Spinal cord (tissue), 10 donors: ENCODE measurements around the gene PTOV1. TPM values are rescaled to one million over a fixed set of nuclear protein-coding genes. Genes with fewer than 3 reads are reported as not detected.

Experiments
- DNase-seq, 6 donors: peaks; one replicate each; pipeline versions ENCODE4 v3.0.0 to v3.0.0-alpha.2; 2013 to 2015; ENCODE audit warnings: low spot score in 6 of 6, low read depth in 4 of 6
- H3K27ac ChIP-seq: one replicate; pipeline ENCODE4 v1.5.1; 2013; ENCODE audit warnings: low read depth, low read length, control low read depth
- H3K27me3 ChIP-seq: one replicate; pipeline ENCODE4 v1.6.1; 2013; ENCODE audit warnings: low read length; ENCODE audit not compliant: control insufficient read depth, insufficient read depth
- H3K36me3 ChIP-seq: one replicate; pipeline ENCODE4 v1.6.1; 2013; ENCODE audit warnings: low read length; ENCODE audit not compliant: control insufficient read depth, insufficient read depth
- H3K4me1 ChIP-seq: one replicate; pipeline ENCODE4 v1.6.1; 2013; ENCODE audit warnings: low read length; ENCODE audit not compliant: control insufficient read depth, insufficient read depth
- H3K4me3 ChIP-seq: one replicate; pipeline ENCODE4 v1.5.1; 2013; ENCODE audit warnings: low read depth, low read length, control low read depth
- H3K9me3 ChIP-seq: one replicate; pipeline ENCODE4 v1.6.1; 2013; ENCODE audit warnings: low read length; ENCODE audit not compliant: control insufficient read depth, insufficient read depth
- WGBS: methylation state at CpG from one replicate; pipeline ENCODE4 v1.1.5; 2013; ENCODE audit warnings: missing lambda C conversion rate; ENCODE audit not compliant: insufficient coverage; 5-methylcytosine and 5-hydroxymethylcytosine counted together
- polyA plus RNA-seq, 2 donors: library from polyadenylated mRNA; unstranded; fragments of 120-200 nt; gene quantifications; one replicate each; pipeline ENCODE4 v1.2.1, GENCODE V29; 2013; ENCODE audit not compliant: insufficient read length in 2 of 2
- small RNA-seq: library from RNA; depleted of rRNA; stranded (forward); fragments of <200 nt; gene quantifications from one replicate; pipeline ENCODE3, GENCODE V24; 2014; ENCODE audit warnings: low replicate concordance
- total RNA-seq, 2 donors: library from RNA; depleted of rRNA in 1 of 2; stranded (reverse); fragments of 120-200 nt in 1 of 2; fragments of >200 nt in 1 of 2; gene quantifications; one replicate each; pipeline versions ENCODE4 v1.2.3 to v1.2.4, GENCODE V29; 2013 to 2014
- donor health status: healthy.

PTOV1 gene
- total and polyA plus RNA-seq, 4 donors = 62.2 to 438 (median 320) TPM

- H3K36me3 ChIP-seq = peaks cover 53% of the 10 kb centered on the region
- H3K4me3 ChIP-seq = no peak overlapping the region
- no peaks in the 10 kb centered on the region for H3K9me3 ChIP-seq
- H3K27ac ChIP-seq = no peak overlapping the region
- H3K27me3 ChIP-seq = no peaks in the 10 kb centered on the region
- no peak for DNase-seq
- H3K4me1 ChIP-seq = peaks cover 9% of the 10 kb centered on the region
- WGBS = 71% methylated on average over 12 of the region's 16 CpGs
Observed at GRCh38 chr19:49906879-49907564, 56.1 kb downstream of the PTOV1 start.

- Histone ChIP-seq H3K36me3 (peaks cover 61% of the 10 kb centered on the region), H3K27ac (no peak overlapping the region), H3K4me1 (peaks cover 9% of the 10 kb centered on the region), H3K27me3 (no peaks in the 10 kb centered on the region), H3K4me3 (no peak overlapping the region), H3K9me3 (no peaks in the 10 kb centered on the region)
- WGBS = 96% methylated on average over 19 of the region's 23 CpGs
- DNase-seq = no peak
Observed at GRCh38 chr19:49907745-49908446, 56.9 kb downstream of the PTOV1 start.

GRCh38 chr19:49908480-49909420 lies 57.8 kb downstream of the PTOV1 start:
- no peaks in the 10 kb centered on the region for H3K9me3 ChIP-seq
- no peaks in the 10 kb centered on the region for H3K27me3 ChIP-seq
- no peak for DNase-seq
- H3K27ac ChIP-seq = no peak overlapping the region
- peaks cover 9% of the 10 kb centered on the region for H3K4me1 ChIP-seq
- H3K36me3 ChIP-seq = peaks cover 69% of the 10 kb centered on the region
- WGBS = 95% methylated on average over 37 of the region's 37 CpGs
- H3K4me3 ChIP-seq = no peak overlapping the region

- 85% methylated on average over 5 of the region's 5 CpGs for WGBS
- peaks cover 81% of the 10 kb centered on the region for H3K36me3 ChIP-seq
- H3K27ac ChIP-seq = no peak overlapping the region
Observed at GRCh38 chr19:49910179-49910578, 59.2 kb downstream of the PTOV1 start.

More at GRCh38 chr19:49910179-49910578, 59.2 kb downstream of the PTOV1 start:
- Histone ChIP-seq H3K9me3 (no peaks in the 10 kb centered on the region), H3K4me1 (peaks cover 9% of the 10 kb centered on the region), H3K27me3 (no peaks in the 10 kb centered on the region), H3K4me3 (no peak overlapping the region)
- DNase-seq = no peak

Small RNAs within 50 kb of the gene (small RNA-seq; reads per million reads assigned to genes)
- gene MIR4749 = 0.06 reads per million

Other genes starting within 250 kb of the PTOV1 start
- gene RRAS, start 211.0 kb upstream of the PTOV1 start, total RNA-seq = 10 to 100 TPM in 1 of 2 donors, 1 to 10 TPM in 1; 4.7 to 16.7 TPM
- gene RRAS, start 211.0 kb upstream of the PTOV1 start, polyA plus RNA-seq = 10 to 100 TPM; 13.4 to 16.7 TPM
- 10 to 100 TPM; 11.8 to 12.2 TPM for gene SCAF1, start 208.9 kb upstream of the PTOV1 start, total RNA-seq
- 10 to 100 TPM; 66.3 to 70.8 TPM for gene SCAF1, start 208.9 kb upstream of the PTOV1 start, polyA plus RNA-seq
- 10 to 100 TPM; 21.8 to 63.9 TPM for gene IRF3, start 185.3 kb upstream of the PTOV1 start, total RNA-seq
- gene IRF3, start 185.3 kb upstream of the PTOV1 start, polyA plus RNA-seq = 10 to 100 TPM; 39.2 to 51.4 TPM
- 1 to 10 TPM in 1 of 2 donors, under 1 TPM in 1; 0.89 to 7.6 TPM for gene BCL2L12, start 185.2 kb upstream of the PTOV1 start, total RNA-seq
- 10 to 100 TPM in 1 of 2 donors, 1 to 10 TPM in 1; 8.2 to 15.0 TPM for gene BCL2L12, start 185.2 kb upstream of the PTOV1 start, polyA plus RNA-seq
- gene PRMT1, start 173.9 kb upstream of the PTOV1 start, total RNA-seq = 100 to 1,000 TPM; 150 to 186 TPM
- gene PRMT1, start 173.9 kb upstream of the PTOV1 start, polyA plus RNA-seq = 100 to 1,000 TPM; 221 to 249 TPM
- under 1 TPM; 0.69 to 0.88 TPM for gene ADM5, start 161.6 kb upstream of the PTOV1 start, total RNA-seq
- 1 to 10 TPM; 3.1 to 3.3 TPM for gene ADM5, start 161.6 kb upstream of the PTOV1 start, polyA plus RNA-seq
- gene CPT1C, start 160.0 kb upstream of the PTOV1 start, total RNA-seq = 10 to 100 TPM; 23.2 to 32.4 TPM
- gene CPT1C, start 160.0 kb upstream of the PTOV1 start, polyA plus RNA-seq = 100 to 1,000 TPM; 110 to 128 TPM
- gene TSKS, start 87.9 kb upstream of the PTOV1 start, total RNA-seq = under 1 TPM; 0.10 to 0.50 TPM
- under 1 TPM; 0.35 to 0.47 TPM for gene TSKS, start 87.9 kb upstream of the PTOV1 start, polyA plus RNA-seq
- 10 to 100 TPM; 58.5 to 61.6 TPM for gene AP2A1, start 84.2 kb upstream of the PTOV1 start, total RNA-seq
- gene AP2A1, start 84.2 kb upstream of the PTOV1 start, polyA plus RNA-seq = 100 to 1,000 TPM; 151 to 156 TPM
- gene FUZ, start 37.9 kb upstream of the PTOV1 start, total RNA-seq = 10 to 100 TPM; 17.2 to 29.0 TPM
- 10 to 100 TPM; 32.6 to 35.0 TPM for gene FUZ, start 37.9 kb upstream of the PTOV1 start, polyA plus RNA-seq
- gene MED25, start 32.9 kb upstream of the PTOV1 start, total RNA-seq = 10 to 100 TPM; 16.7 to 21.8 TPM
- 10 to 100 TPM; 64.7 to 68.2 TPM for gene MED25, start 32.9 kb upstream of the PTOV1 start, polyA plus RNA-seq
- 10 to 100 TPM; 22.2 to 47.1 TPM for gene PNKP, start 16.4 kb downstream of the PTOV1 start, total RNA-seq
- 10 to 100 TPM; 53.5 to 87.1 TPM for gene PNKP, start 16.4 kb downstream of the PTOV1 start, polyA plus RNA-seq
- gene AKT1S1, start 26.2 kb downstream of the PTOV1 start, total RNA-seq = 1 to 10 TPM; 3.8 to 9.0 TPM
- 10 to 100 TPM; 43.0 to 43.8 TPM for gene AKT1S1, start 26.2 kb downstream of the PTOV1 start, polyA plus RNA-seq
- gene TBC1D17, start 26.5 kb downstream of the PTOV1 start, total RNA-seq = 10 to 100 TPM in 1 of 2 donors, 1 to 10 TPM in 1; 9.6 to 13.9 TPM
- 10 to 100 TPM; 67.2 to 78.6 TPM for gene TBC1D17, start 26.5 kb downstream of the PTOV1 start, polyA plus RNA-seq
- under 1 TPM; 0.30 to 0.33 TPM for gene IL4I1, start 45.7 kb downstream of the PTOV1 start, total RNA-seq
- 1 to 10 TPM in 1 of 2 donors, under 1 TPM in 1; 0.89 to 1.3 TPM for gene IL4I1, start 45.7 kb downstream of the PTOV1 start, polyA plus RNA-seq
- 1 to 10 TPM; 2.6 to 7.2 TPM for gene ATF5, start 78.0 kb downstream of the PTOV1 start, total RNA-seq
- gene ATF5, start 78.0 kb downstream of the PTOV1 start, polyA plus RNA-seq = 10 to 100 TPM; 19.0 to 19.5 TPM
- 10 to 100 TPM; 16.9 to 41.0 TPM for gene NUP62, start 78.3 kb downstream of the PTOV1 start, total RNA-seq
- 10 to 100 TPM; 48.3 to 51.3 TPM for gene NUP62, start 78.3 kb downstream of the PTOV1 start, polyA plus RNA-seq
- 1 to 10 TPM; 1.2 to 1.7 TPM for gene SIGLEC11, start 110.0 kb downstream of the PTOV1 start, total RNA-seq
- under 1 TPM; 0.52 to 0.53 TPM for gene SIGLEC11, start 110.0 kb downstream of the PTOV1 start, polyA plus RNA-seq
- 10 to 100 TPM; 18.9 to 42.0 TPM for gene VRK3, start 174.2 kb downstream of the PTOV1 start, total RNA-seq
- 10 to 100 TPM; 48.1 to 58.3 TPM for gene VRK3, start 174.2 kb downstream of the PTOV1 start, polyA plus RNA-seq
- 10 to 100 TPM; 10.0 to 14.1 TPM for gene ZNF473, start 174.8 kb downstream of the PTOV1 start, total RNA-seq
- gene ZNF473, start 174.8 kb downstream of the PTOV1 start, polyA plus RNA-seq = 10 to 100 TPM; 13.9 to 14.8 TPM